Measurements from ENCODE around the gene GHRL.

The GHRL gene

DNA sequence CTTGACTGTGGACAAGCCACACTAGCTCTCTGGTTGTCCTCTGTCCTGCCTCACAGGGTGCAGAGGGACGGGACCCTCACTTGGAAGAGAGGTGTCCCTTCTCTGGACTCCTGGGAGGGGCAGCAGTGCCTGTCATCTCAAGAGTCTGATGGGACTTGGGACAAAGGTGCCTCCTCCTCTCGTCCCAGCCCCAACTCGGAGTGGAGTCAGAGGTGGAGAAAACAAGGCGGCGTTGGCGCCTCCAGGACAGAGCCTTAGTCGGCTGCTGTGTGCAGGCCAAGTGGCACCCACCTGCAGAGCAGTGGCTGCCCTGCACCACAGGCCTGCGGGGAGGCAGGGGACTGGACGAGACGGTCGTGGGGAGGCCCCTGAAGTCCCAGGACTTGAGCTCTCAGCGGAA lies 37.6 kb upstream of the GHRL start:
- Histone ChIP-seq H3K79me1 (ENCODE audit: low read depth, low read length) (no peaks in the 10 kb centered on the region), H3K4ac (ENCODE audit: low read length) (no peak overlapping the region), H2BK120ac (ENCODE audit: low read depth, low read length) (no peak overlapping the region), H3K18ac (ENCODE audit: low read length) (no peak overlapping the region), H3K36me3 (replicated peaks in 1 of 2; ENCODE audit: control insufficient read depth in 2 of 2, insufficient read depth in 2 of 2, low read length in 2 of 2) (no peaks in the 10 kb centered on the region), H3K14ac (ENCODE audit: low read length) (no peak overlapping the region), H3K4me1 (ENCODE audit: control insufficient read depth in 2 of 2, insufficient read depth in 1 of 2, low read depth in 1 of 2, low read length in 2 of 2) (no peaks in the 10 kb centered on the region), H2AK5ac (ENCODE audit: low read depth, low read length) (no peak overlapping the region), H2BK15ac (ENCODE audit: low read length) (no peak overlapping the region), H3K4me3 (ENCODE audit: low read length in 2 of 2) (no peak overlapping the region), H3K27me3 (ENCODE audit: control insufficient read depth in 3 of 3, insufficient read depth in 3 of 3, low read depth in 1 of 3, low read length in 3 of 3) (peaks cover 0 to 94% (median 2%) of the 10 kb centered on the region in 3 experiments), H3K9ac (ENCODE audit: low read depth, low read length, poor library complexity) (no peak overlapping the region), H2BK12ac (ENCODE audit: low read length) (no peak overlapping the region), H2AFZ (ENCODE audit: low read length) (no peak overlapping the region), H4K91ac (ENCODE audit: low read depth, low read length, poor library complexity) (no peak overlapping the region), H3K9me3 (replicated peaks in 1 of 2; ENCODE audit: control insufficient read depth in 2 of 2, insufficient read depth in 1 of 2, low read depth in 1 of 2, low read length in 2 of 2) (no peaks in the 10 kb centered on the region), H3K4me2 (ENCODE audit: insufficient read depth, low read length, poor library complexity, severe bottlenecking) (no peak overlapping the region), H3K23ac (ENCODE audit: low read depth, low read length, poor library complexity) (no peak overlapping the region), H4K8ac (ENCODE audit: low read depth, low read length) (no peak overlapping the region), H3K27ac (replicated peaks; ENCODE audit: low read length) (no peak overlapping the region), H2BK5ac (ENCODE audit: low read length) (no peak overlapping the region)
- DNase-seq (ENCODE audit: low spot score) = no peak
- no CpG with 5 or more reads among the region's 12 CpGs for WGBS, 2 donors (ENCODE audit: extremely low coverage in 2 of 2, insufficient read length in 2 of 2, insufficient replicate concordance in 1 of 2)

DNA sequence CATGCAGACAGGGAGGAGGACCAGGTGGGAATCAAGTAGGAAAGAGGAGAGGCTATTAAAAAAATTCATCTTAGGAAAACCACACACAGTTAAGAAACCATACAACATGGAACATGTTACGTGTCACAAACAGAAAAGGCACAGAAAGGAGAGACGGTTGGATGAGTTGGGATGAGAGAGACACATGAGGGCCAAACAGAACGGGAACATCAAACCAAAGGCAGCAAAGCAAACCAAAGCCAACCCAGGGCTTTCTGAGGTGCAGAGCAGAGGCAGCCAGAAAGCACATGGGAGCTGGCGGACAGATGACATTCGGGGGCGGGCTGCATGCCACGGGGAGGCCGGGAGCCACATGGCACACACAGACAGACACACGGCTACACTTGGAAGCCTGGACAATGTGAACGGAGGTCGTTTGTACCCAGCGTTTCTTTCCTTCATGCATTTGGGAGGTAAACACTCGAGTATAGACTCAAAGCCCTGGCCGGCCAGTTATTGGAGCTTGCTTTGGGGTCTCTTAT lies 36.8 kb upstream of the GHRL start:
- no peaks in the 10 kb centered on the region for H3K4me1 ChIP-seq (ENCODE audit: control insufficient read depth in 2 of 2, insufficient read depth in 1 of 2, low read depth in 1 of 2, low read length in 2 of 2)
- H3K23ac ChIP-seq (ENCODE audit: low read depth, low read length, poor library complexity) = no peak overlapping the region
- no peak overlapping the region for H2BK5ac ChIP-seq (ENCODE audit: low read length)
- no peak overlapping the region for H4K8ac ChIP-seq (ENCODE audit: low read depth, low read length)
- no peaks in the 10 kb centered on the region for H3K9me3 ChIP-seq (replicated peaks in 1 of 2; ENCODE audit: control insufficient read depth in 2 of 2, insufficient read depth in 1 of 2, low read depth in 1 of 2, low read length in 2 of 2)
- H3K18ac ChIP-seq (ENCODE audit: low read length) = no peak overlapping the region
- H3K14ac ChIP-seq (ENCODE audit: low read length) = no peak overlapping the region
- peaks cover 0 to 97% (median 2%) of the 10 kb centered on the region in 3 experiments for H3K27me3 ChIP-seq (ENCODE audit: control insufficient read depth in 3 of 3, insufficient read depth in 3 of 3, low read depth in 1 of 3, low read length in 3 of 3)
- no peak overlapping the region for H2AFZ ChIP-seq (ENCODE audit: low read length)
- H2BK120ac ChIP-seq (ENCODE audit: low read depth, low read length) = no peak overlapping the region
- H3K9ac ChIP-seq (ENCODE audit: low read depth, low read length, poor library complexity) = no peak overlapping the region
- no peaks in the 10 kb centered on the region for H3K36me3 ChIP-seq (replicated peaks in 1 of 2; ENCODE audit: control insufficient read depth in 2 of 2, insufficient read depth in 2 of 2, low read length in 2 of 2)
- no peaks in the 10 kb centered on the region for H3K79me1 ChIP-seq (ENCODE audit: low read depth, low read length)
- no peak overlapping the region for H2AK5ac ChIP-seq (ENCODE audit: low read depth, low read length)
- H2BK12ac ChIP-seq (ENCODE audit: low read length) = no peak overlapping the region
- H3K27ac ChIP-seq (replicated peaks; ENCODE audit: low read length) = no peak overlapping the region
- H3K4me2 ChIP-seq (ENCODE audit: insufficient read depth, low read length, poor library complexity, severe bottlenecking) = no peak overlapping the region
- no CpG with 5 or more reads among the region's 14 CpGs for WGBS, 2 donors (ENCODE audit: extremely low coverage in 2 of 2, insufficient read length in 2 of 2, insufficient replicate concordance in 1 of 2)
- no peak overlapping the region for H3K4ac ChIP-seq (ENCODE audit: low read length)
- no peak for DNase-seq (ENCODE audit: low spot score)
- H4K91ac ChIP-seq (ENCODE audit: low read depth, low read length, poor library complexity) = no peak overlapping the region
- H2BK15ac ChIP-seq (ENCODE audit: low read length) = no peak overlapping the region
- H3K4me3 ChIP-seq (ENCODE audit: low read length in 2 of 2) = no peak overlapping the region

DNA sequence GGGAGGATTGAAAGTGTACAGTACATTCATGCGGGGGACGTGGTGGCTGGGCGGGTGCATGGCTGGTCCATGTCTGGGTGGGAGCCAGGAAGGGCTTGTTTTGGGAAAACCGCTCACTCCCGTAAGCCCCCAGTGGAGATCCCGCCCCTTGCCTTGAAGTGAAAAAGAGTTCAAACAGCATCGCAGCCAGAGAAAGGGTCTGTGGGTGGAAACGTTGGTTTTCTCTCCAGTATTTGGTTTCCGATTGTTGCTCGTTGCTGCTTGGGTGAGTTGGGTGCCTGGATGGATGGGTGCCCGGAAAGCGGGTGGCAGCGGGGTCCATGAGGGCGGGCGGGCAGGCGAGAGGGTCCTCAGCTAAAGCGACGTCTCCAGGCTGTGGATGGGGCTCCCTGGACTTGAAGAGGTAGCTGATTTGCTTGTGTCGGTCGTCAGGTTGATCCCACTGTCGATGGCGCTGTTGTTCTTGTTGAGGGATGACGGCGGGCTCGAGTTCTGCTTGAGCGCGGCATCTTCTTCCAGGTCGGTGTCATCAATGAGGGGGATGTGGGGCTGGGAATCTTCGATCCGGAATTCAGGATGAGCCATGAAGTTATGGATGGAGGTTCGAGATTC lies 35.8 kb upstream of the GHRL start:
- Histone ChIP-seq H2AK5ac (ENCODE audit: low read depth, low read length) (no peak overlapping the region), H3K4me2 (ENCODE audit: insufficient read depth, low read length, poor library complexity, severe bottlenecking) (no peak overlapping the region), H3K18ac (ENCODE audit: low read length) (no peak overlapping the region), H3K27me3 (ENCODE audit: control insufficient read depth in 3 of 3, insufficient read depth in 3 of 3, low read depth in 1 of 3, low read length in 3 of 3) (peaks cover 0 to 93% (median 2%) of the 10 kb centered on the region in 3 experiments), H2BK120ac (ENCODE audit: low read depth, low read length) (no peak overlapping the region), H3K4me3 (ENCODE audit: low read length in 2 of 2) (no peak overlapping the region), H3K27ac (replicated peaks; ENCODE audit: low read length) (no peak overlapping the region), H2BK12ac (ENCODE audit: low read length) (no peak overlapping the region), H3K36me3 (replicated peaks in 1 of 2; ENCODE audit: control insufficient read depth in 2 of 2, insufficient read depth in 2 of 2, low read length in 2 of 2) (no peaks in the 10 kb centered on the region), H2AFZ (ENCODE audit: low read length) (no peak overlapping the region), H3K4ac (ENCODE audit: low read length) (no peak overlapping the region), H3K9me3 (replicated peaks in 1 of 2; ENCODE audit: control insufficient read depth in 2 of 2, insufficient read depth in 1 of 2, low read depth in 1 of 2, low read length in 2 of 2) (no peaks in the 10 kb centered on the region), H4K91ac (ENCODE audit: low read depth, low read length, poor library complexity) (no peak overlapping the region), H3K14ac (ENCODE audit: low read length) (peak overlapping the region; percentile 27), H3K9ac (ENCODE audit: low read depth, low read length, poor library complexity) (no peak overlapping the region), H3K79me1 (ENCODE audit: low read depth, low read length) (no peaks in the 10 kb centered on the region), H3K23ac (ENCODE audit: low read depth, low read length, poor library complexity) (no peak overlapping the region), H2BK15ac (ENCODE audit: low read length) (no peak overlapping the region), H3K4me1 (ENCODE audit: control insufficient read depth in 2 of 2, insufficient read depth in 1 of 2, low read depth in 1 of 2, low read length in 2 of 2) (no peaks in the 10 kb centered on the region), H4K8ac (ENCODE audit: low read depth, low read length) (no peak overlapping the region), H2BK5ac (ENCODE audit: low read length) (no peak overlapping the region)
- no CpG with 5 or more reads among the region's 31 CpGs for WGBS, 2 donors (ENCODE audit: extremely low coverage in 2 of 2, insufficient read length in 2 of 2, insufficient replicate concordance in 1 of 2)
- no peak for DNase-seq (ENCODE audit: low spot score)

DNA sequence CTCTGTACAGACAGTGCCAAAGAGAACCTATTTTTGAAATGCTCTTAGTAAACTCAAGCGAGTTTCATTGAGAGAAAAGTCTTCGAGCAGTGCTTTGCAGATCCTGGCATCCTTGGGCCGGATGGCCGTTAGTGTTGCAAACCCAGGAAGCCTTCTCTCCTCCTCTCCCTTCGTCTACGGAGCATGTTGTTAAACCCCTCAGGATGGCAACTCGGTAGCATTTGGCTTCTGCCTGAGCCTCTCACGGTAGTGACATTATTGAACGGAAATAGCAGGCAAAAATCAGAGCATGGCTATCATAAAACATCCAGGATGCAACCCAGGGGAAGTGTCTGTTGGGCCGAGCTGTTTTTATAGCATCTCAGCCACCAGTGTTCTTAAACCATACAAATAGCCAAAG lies 34.8 kb upstream of the GHRL start:
- Histone ChIP-seq H3K27ac (replicated peaks; ENCODE audit: low read length) (no peak overlapping the region), H3K4me3 (ENCODE audit: low read length in 2 of 2) (no peak overlapping the region), H4K8ac (ENCODE audit: low read depth, low read length) (no peak overlapping the region), H3K23ac (ENCODE audit: low read depth, low read length, poor library complexity) (no peak overlapping the region), H2AFZ (ENCODE audit: low read length) (no peak overlapping the region), H3K4me1 (ENCODE audit: control insufficient read depth in 2 of 2, insufficient read depth in 1 of 2, low read depth in 1 of 2, low read length in 2 of 2) (no peaks in the 10 kb centered on the region), H2BK15ac (ENCODE audit: low read length) (no peak overlapping the region), H3K14ac (ENCODE audit: low read length) (no peak overlapping the region), H4K91ac (ENCODE audit: low read depth, low read length, poor library complexity) (no peak overlapping the region), H2BK12ac (ENCODE audit: low read length) (no peak overlapping the region), H2BK120ac (ENCODE audit: low read depth, low read length) (no peak overlapping the region), H2BK5ac (ENCODE audit: low read length) (no peak overlapping the region), H3K4me2 (ENCODE audit: insufficient read depth, low read length, poor library complexity, severe bottlenecking) (no peak overlapping the region), H3K9ac (ENCODE audit: low read depth, low read length, poor library complexity) (no peak overlapping the region), H3K36me3 (replicated peaks in 1 of 2; ENCODE audit: control insufficient read depth in 2 of 2, insufficient read depth in 2 of 2, low read length in 2 of 2) (no peaks in the 10 kb centered on the region), H3K4ac (ENCODE audit: low read length) (no peak overlapping the region), H3K79me1 (ENCODE audit: low read depth, low read length) (no peaks in the 10 kb centered on the region), H3K9me3 (replicated peaks in 1 of 2; ENCODE audit: control insufficient read depth in 2 of 2, insufficient read depth in 1 of 2, low read depth in 1 of 2, low read length in 2 of 2) (no peaks in the 10 kb centered on the region), H3K27me3 (ENCODE audit: control insufficient read depth in 3 of 3, insufficient read depth in 3 of 3, low read depth in 1 of 3, low read length in 3 of 3) (peaks cover 0 to 85% (median 2%) of the 10 kb centered on the region in 3 experiments), H2AK5ac (ENCODE audit: low read depth, low read length) (no peak overlapping the region), H3K18ac (ENCODE audit: low read length) (no peak overlapping the region)
- WGBS, 2 donors (ENCODE audit: extremely low coverage in 2 of 2, insufficient read length in 2 of 2, insufficient replicate concordance in 1 of 2) = no CpG with 5 or more reads among the region's 10 CpGs
- no peak for DNase-seq (ENCODE audit: low spot score)

All from neuronal stem cell (in vitro differentiated cells).